ENCODE measurements around the gene KCNQ4.

The KCNQ4 gene

DNA sequence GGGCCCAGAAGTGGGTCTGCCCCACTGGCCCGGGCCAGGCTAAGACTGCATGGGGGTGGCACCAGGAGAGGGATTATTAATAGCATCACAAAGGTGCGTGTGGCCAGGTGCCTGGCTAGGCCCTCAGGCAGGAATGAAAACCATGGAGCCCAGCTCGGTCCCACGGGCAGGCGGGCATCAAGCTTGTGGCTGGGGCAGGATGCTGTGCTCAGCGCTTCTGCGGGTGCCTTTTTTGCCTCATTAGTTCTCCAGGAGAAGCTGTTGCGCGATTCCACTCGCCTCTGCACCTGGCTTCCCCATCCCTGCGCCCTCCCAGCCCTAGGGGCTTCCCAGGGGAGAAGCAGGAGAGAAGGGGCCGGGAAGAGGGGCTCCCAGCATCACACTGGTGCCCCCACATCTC, 39.3 kb downstream of the KCNQ4 start:
- no peak for DNase-seq

- no peak for DNase-seq
Measured at GRCh38 chr1:40823345-40823744, 39.8 kb downstream of the KCNQ4 start.

DNA sequence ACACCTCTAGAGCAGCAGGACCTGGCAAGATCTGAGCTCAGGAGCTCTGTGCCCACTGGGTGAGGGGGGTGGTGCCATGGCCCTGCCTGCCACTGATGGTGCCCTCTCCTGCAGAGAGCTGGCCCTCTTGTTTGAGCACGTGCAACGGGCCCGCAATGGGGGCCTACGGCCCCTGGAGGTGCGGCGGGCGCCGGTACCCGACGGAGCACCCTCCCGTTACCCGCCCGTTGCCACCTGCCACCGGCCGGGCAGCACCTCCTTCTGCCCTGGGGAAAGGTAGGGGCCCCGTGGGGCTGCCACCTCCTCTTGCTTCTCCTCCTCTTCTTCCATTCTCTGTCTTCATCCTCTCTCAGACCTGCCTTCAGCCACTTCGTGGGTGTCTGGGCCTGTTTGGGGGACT, 40.4 kb downstream of the KCNQ4 start:
- DNase-seq: no peak

DNA sequence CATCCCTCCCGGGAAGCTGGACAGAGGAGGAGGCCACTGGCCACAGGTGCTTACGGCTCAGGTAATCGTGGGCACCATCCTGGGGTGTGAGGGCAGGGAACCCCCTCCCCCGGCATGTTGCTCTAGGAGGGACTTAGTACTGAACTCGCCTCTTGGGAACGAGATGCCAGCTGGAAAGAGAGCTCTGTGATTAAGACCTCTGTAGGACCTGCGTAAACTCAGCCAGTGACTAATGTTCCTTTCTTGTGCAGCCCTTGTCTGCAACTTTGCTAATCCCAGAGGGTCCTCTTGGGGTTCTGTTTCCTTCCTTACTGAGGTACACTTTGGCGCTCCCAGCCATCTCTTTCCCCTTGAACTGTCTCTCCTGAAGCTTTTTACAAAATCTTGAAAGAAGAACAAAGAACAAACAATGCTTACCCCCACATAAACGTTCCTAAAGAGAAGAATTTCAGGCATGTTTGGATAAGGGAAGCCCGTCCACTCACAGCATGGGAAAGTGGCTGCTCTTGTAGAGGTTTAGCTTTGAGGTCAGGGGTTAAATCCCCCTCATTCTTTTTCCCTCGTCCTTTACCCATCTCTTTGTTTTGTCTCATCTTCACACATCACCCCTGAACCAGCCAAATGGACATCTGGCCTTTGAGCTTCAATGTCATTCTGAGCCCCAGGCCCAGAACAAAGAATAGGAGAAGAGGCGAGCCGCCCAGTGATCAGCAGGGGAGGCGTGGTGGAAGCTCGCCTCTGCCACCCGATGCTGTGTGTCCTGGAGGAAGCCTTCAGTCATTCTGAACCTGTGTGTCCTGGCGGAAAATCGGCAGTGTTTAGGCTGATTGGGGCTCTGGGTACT, 41.2 kb downstream of the KCNQ4 start:
- DNase-seq: no peak

DNA sequence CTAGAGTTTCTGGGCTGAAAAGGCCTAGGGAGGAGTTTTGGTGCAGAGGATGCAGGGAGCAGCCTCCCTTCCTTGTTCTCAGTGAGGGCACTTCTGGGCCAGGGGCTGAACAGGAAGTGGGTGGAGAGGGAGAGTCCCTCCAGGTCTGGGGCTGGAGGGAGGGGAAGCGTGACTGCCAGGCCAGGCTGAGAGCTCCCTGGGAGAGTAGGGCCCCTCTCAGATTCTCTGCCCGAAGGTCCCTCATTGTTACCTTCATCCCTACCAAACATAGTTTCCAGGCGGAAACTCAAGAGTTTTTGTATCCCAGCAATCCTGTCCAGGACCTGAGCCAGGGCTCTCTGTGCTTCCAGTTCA, 41.8 kb downstream of the KCNQ4 start:
- DNase-seq: no peak

DNA sequence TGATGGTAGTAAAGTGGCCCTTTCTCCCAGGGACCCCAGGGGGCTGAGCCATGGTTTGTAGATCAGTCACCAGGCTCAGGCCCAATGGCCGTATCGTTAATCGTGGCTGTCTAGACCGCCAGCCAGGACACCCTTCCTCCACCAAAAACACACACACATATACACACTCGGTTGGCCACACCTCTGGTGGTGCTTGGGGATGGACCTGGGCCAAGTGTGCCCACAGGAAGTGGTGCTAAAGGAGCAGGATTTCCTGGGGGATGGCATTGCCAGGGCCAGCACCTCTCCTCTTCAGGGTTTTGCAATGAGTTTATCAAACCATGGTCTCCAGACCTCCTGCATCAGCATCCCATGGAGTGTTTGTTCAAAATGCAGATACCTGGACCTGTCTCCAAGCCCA, 42.4 kb downstream of the KCNQ4 start:
- DNase-seq: peak; percentile 38

DNA sequence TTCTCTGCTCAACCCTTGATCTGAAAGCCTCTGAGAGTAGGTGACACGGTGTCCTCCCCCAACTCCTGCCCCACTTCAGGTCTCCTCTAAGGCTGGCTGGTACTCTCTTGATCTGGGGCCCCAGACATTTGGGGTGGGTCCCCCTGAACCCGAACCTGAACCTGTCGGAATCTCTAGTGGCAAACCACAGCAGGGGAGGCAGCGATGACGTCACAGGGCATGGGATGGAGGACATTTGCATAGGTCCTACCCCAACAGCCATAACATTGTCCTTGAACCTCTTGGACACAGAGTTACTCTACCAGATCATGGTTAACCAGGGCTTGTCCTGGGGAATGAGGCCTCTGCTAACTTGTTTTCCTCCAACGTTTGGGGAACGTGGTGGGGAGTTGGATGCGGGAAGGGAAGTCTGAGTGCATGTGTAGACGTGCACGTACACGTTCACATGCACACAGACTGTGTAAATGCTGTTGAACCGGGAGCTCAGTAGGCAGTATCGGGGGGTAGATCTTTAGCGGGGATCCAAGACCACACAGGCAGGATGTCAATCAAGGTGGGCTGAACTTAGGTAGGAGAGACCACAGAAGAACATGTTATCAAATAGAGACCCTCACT, 46.2 kb downstream of the KCNQ4 start:
- DNase-seq: no peak

- DNase-seq: no peak
Measured at GRCh38 chr1:40830419-40830943, 46.9 kb downstream of the KCNQ4 start.

DNA sequence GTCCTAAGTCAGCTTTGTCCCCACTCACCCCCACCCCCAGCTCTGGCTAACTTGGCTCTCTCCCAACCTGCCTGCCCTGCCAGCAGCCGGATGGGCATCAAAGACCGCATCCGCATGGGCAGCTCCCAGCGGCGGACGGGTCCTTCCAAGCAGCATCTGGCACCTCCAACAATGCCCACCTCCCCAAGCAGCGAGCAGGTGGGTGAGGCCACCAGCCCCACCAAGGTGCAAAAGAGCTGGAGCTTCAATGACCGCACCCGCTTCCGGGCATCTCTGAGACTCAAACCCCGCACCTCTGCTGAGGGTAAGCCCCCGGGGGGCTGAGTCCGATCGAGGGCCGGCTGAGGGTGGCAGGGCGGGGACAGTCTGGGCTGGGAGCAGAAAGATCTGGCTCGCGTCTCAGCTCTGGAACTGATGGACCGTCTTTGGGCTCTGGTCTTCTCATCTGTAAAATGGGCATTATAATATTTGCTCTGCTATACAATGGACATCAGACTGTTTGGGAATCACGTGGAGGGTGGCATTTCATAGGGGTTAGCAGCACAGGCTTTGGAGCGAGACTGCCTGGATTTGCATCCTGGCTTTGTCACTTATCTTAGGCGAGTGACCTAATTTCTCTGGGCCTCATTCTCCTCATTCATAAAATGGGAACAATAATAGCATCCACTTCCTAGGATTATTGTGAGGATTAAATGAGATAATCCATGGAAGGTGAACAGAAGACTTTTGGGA, 47.6 kb downstream of the KCNQ4 start:
- DNase-seq: no peak

DNA sequence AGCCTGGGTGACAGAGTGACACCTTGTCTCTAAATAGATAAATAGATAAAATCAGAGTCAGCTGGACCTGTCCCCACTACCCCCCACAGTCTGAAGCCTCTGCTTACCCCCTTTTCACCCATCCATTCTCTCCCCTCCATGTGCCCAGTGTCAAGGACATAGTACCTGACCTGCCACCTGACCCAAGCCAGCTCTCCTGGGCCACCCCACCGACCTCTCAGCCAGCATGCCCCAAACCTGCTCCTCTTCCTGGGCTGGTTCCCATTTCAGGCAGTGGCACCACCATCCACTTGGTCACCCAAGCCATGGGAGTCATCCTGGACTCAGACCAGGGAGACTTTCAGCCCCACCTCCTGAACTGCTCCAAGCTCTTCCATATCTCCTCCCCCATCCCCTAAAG, 50.4 kb downstream of the KCNQ4 start:
- DNase-seq: no peak

DNA sequence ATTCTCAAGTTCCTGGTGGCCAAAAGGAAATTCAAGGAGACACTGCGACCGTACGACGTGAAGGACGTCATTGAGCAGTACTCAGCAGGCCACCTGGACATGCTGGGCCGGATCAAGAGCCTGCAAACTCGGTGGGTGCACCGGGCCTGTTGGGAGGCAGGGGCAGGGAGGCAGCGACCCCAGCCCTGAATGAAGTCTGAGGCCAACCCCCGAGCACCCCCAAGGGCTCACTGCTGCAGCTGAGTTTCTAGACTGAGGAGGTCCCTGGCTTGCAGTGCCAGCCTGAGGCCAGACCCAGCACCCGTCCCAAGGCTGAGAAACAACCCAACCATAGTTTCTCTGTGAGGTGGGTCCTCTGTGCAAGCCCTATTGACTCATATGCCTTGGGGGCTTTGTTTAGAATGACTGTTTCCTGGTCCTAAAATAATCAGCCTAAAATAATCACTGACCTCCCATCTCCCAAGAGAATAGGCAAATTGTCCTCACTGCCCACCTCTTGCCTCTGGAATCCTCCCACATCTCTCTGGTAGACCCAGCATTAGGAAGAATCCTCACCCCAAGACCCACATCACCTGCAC, 51.5 kb downstream of the KCNQ4 start:
- no peak for DNase-seq

DNA sequence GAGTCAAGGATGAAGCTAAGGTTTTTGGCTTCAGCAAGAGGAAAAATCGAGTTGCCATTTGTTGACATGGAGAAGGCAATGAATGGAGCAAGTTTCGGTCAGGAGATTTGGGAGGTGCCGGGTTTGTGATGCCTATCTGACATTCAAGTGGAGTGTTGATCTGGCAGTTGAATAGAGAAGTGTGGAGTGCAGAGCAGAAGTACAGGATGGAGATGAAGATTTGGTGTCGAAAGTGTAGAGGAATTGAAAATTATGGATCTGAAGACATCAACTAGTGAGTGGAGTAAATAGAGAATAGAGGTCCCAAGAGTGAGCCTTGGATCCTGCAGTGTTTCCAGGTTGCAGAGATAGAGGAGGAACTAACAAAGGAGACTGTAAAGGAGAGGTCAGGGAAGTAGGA, 52.7 kb downstream of the KCNQ4 start:
- no peak for DNase-seq

DNA sequence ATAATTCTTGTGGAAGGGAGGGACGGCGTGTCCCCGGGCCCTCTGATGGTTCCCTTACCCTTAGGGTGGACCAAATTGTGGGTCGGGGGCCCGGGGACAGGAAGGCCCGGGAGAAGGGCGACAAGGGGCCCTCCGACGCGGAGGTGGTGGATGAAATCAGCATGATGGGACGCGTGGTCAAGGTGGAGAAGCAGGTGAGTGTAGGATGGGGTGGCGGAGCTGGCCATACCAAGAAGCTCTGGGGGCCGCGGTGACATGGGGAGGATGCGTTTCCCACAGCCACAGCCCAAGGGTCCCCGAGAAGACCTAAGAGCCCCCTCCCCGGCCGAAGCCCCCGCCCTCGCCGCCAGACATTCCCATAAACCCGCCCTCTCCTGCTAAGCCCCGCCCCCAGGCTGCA, 54.0 kb downstream of the KCNQ4 start:
- no peak for DNase-seq

- no peak for DNase-seq
Measured at GRCh38 chr1:40838045-40838979, 54.7 kb downstream of the KCNQ4 start.

DNA sequence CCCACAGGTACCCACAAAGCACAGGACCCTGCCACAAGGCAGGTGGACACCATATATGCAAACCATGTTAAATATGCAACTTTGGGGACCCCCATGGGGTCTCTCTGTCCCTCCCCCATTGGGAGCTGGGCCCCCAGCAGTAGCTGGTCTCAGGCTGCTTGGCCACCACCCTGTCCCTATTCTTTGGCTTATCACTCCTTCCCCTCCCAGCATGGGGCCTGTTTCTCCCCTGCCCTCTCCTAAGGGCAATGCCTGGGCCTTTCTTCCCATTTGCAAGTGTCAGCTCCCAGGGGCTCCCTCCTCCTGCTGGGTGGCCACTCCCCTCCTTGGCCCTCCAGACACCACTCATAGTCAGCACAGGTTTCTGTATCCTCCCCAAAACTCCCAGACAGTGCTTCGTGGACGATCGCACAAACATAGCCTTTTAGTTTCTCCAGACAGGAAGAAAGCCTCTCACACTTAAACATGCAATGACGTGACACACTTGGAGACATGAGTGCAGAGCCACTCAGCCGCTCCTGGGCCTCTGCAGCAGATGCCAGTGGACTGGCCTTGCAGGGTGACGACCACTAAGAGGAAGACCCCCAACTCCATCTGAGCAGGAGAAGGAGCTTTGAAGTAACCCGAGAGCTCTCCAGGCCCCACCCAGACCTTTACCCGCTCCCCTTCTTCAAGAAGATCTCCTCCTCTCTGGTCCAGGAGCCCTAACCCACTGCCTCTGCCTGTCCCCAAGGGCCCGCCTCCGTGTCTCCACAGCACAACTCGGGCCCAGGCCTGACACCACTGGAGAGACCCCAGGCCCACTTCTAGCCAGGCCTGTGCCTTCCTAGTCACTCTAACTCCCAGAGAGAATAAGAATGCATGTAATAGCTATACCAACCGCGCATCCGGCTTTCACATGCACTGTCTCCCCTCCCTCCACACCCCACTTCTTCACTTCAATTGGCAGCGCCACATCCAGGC, 55.7 kb downstream of the KCNQ4 start:
- DNase-seq: no peak

DNA sequence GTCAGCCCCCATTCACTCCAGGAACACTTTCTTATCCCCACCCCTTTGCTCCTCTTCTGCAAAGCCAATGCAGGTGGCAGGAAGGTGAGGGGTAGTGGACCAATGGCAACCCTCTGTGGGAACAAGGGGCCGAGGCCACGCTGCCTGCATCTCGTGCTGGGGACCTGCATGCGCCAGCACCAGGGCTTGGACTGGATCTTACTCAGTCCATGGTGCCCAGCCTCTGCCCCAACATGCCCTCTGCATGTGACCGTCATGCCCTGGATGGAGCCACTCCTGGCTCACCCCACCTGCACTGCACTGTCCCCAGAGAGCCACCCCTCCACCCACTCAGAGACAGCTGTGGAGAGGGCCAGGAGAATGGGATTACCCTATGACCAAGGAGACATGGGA, 56.4 kb downstream of the KCNQ4 start:
- DNase-seq: no peak

GRCh38 chr1:40840526-40841323, 57.1 kb downstream of the KCNQ4 start:
- DNase-seq: peak; percentile 90

DNA sequence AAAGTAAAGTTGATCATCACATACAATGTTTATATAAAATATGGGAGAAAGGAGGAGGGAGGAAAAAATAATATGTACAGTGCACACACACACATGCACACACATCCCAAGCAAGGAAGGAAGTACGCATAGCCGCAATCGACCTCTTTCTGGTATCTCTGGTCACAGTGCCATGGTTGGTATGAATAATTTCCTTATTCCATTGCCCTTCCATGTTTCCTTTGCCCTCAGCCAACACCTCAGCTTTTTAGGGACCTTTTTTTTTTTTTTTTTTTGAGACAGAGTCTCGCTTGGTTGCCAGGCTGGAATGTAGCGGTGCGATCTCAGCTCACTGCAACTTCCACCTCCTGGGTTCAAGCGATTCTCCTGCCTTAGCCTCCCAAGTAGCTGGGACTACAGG, 58.0 kb downstream of the KCNQ4 start:
- DNase-seq: no peak

GRCh38 chr1:40842207-40842606, 58.6 kb downstream of the KCNQ4 start:
- DNase-seq: no peak

GRCh38 chr1:40842691-40843090, 59.1 kb downstream of the KCNQ4 start:
- no peak for DNase-seq
